Loucy (cell line): Measurements from ENCODE around the gene ALCAM.

Source experiments
- H2AFZ ChIP-seq: fragments of 200-600 bp; sonication (generic); 2 replicates; pipeline ENCODE4 v1.6.0; 2016; ENCODE audit warnings: antibody characterized with exemption, mild to moderate bottlenecking, low read length, moderate library complexity
- H3F3A ChIP-seq: fragments of 200-600 bp; 2 replicates; pipeline ENCODE4 v1.6.0; 2016; ENCODE audit warnings: antibody characterized with exemption, low read depth, mild to moderate bottlenecking
- H3K27me3 ChIP-seq: fragments of 200-600 bp; sonication (generic); 2 replicates; pipeline ENCODE4 v1.6.1; 2014; ENCODE audit warnings: low read length, mild to moderate bottlenecking; ENCODE audit not compliant: insufficient read depth, poor library complexity, severe bottlenecking
- H3K36me3 ChIP-seq: fragments of 200-600 bp; sonication (generic); 2 replicates; pipeline ENCODE4 v1.6.1; 2016; ENCODE audit warnings: low read length; ENCODE audit not compliant: insufficient read depth
- H3K4me1 ChIP-seq: fragments of 200-600 bp; sonication (generic); 2 replicates; pipeline ENCODE4 v1.5.1; 2014; ENCODE audit warnings: low read length, mild to moderate bottlenecking; ENCODE audit not compliant: insufficient read depth, poor library complexity, severe bottlenecking
- H3K4me2 ChIP-seq: fragments of 200-600 bp; sonication (generic); 2 replicates; pipeline ENCODE4 v1.6.0; 2014; ENCODE audit warnings: antibody characterized with exemption, low read length, low read depth, mild to moderate bottlenecking; ENCODE audit not compliant: poor library complexity, severe bottlenecking
- H3K4me3 ChIP-seq: fragments of 200-600 bp; sonication (generic); 2 replicates; pipeline ENCODE4 v1.5.1; 2014; ENCODE audit warnings: low read length, mild to moderate bottlenecking, mixed read lengths; ENCODE audit not compliant: poor library complexity, severe bottlenecking
- H3K79me2 ChIP-seq: fragments of 200-600 bp; sonication (generic); 2 replicates; pipeline ENCODE4 v1.6.1; 2014; ENCODE audit warnings: low read length; ENCODE audit not compliant: insufficient read depth
- H3K9ac ChIP-seq: fragments of 200-600 bp; sonication (generic); 2 replicates; pipeline ENCODE4 v1.6.0; 2014; ENCODE audit warnings: mild to moderate bottlenecking, low read depth, low read length, moderate library complexity; ENCODE audit not compliant: poor library complexity, severe bottlenecking
- H3K9me2 ChIP-seq: fragments of 200-600 bp; sonication (generic); replicated peaks from 2 replicates; pipeline ENCODE4 v1.6.1; 2016; ENCODE audit warnings: low read depth, low read length, mixed read lengths
- H3K9me3 ChIP-seq: fragments of 200-600 bp; sonication (generic); 2 replicates; pipeline ENCODE4 v1.6.1; 2014; ENCODE audit warnings: mild to moderate bottlenecking, antibody characterized with exemption, low read length, low read depth; ENCODE audit not compliant: insufficient read depth
- H4K20me1 ChIP-seq: fragments of 200-600 bp; sonication (generic); 2 replicates; pipeline ENCODE4 v1.6.0; 2014; ENCODE audit warnings: antibody characterized with exemption, low read length, mild to moderate bottlenecking; ENCODE audit not compliant: insufficient read depth, poor library complexity, severe bottlenecking
- EZH2phosphoT487 ChIP-seq: fragments of 200-600 bp; IDR thresholded peaks from 2 replicates; pipeline ENCODE4 v1.6.1; 2018; ENCODE audit warnings: antibody characterized with exemption, mild to moderate bottlenecking, moderate library complexity, borderline replicate concordance
- TF ChIP-seq, protein P1 (sequence below): fragments of 200-600 bp; sonication (generic); conservative IDR thresholded peaks from 2 replicates; pipeline ENCODE4 v1.5.1; 2014; ENCODE audit warnings: mild to moderate bottlenecking, antibody characterized with exemption, low read length

Gene ALCAM

DNA sequence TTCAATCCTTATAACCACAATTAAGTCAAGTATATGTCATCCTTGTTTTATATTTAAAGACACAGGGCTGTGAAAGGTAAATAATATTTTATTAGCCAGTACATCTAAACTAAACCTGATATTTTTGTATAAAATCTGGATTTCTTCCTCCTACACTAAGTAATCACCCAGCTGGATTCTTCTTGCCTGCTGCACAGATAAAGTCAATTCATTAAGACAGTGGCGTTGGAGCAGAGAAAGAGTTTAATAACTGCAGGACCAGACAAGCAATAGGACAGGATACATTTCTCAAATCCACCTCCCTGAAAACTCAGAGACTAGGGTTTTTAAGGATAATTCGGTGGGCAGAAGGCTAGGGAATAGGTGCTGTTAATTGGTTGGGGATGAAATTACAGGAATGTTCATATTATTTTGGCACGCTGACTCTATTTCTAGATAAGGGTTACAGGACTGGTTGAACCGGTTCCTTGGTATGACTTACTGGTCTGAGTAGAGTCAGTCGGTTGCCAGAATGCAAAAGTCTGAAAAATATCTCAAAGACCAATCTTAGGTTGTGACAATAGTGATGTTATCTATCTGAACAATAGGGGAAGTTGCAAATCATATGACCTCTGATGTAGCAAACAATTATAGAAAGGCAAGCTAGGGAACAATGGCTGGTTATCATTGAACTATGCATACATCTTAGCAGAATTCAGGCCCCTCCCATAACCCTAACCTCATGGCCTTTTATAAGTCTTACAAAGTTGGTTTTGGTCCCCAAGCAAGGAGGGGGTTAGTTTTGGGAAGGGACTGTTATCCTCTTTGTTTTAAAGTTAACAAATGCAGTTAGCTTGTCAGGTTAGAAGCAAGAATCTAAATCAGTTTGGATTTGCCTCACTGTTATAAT, 244.8 kb downstream of the ALCAM start:
- TF ChIP-seq EZH2phosphoT487, result no peak
- H3K4me1 ChIP-seq, result no peaks in the 10 kb centered on the region
- H3K4me3 ChIP-seq, result no peak overlapping the region
- H3F3A ChIP-seq, result no peaks in the 10 kb centered on the region
- no peak overlapping the region for H3K9ac ChIP-seq
- H4K20me1 ChIP-seq, result no peaks in the 10 kb centered on the region
- H3K36me3 ChIP-seq, result no peaks in the 10 kb centered on the region
- no peak overlapping the region for H3K4me2 ChIP-seq
- H3K79me2 ChIP-seq, result no peaks in the 10 kb centered on the region
- no peaks in the 10 kb centered on the region for H3K27me3 ChIP-seq
- no peak overlapping the region for H2AFZ ChIP-seq
- H3K9me2 ChIP-seq, result no peaks in the 10 kb centered on the region
- H3K9me3 ChIP-seq, result no peaks in the 10 kb centered on the region

DNA sequence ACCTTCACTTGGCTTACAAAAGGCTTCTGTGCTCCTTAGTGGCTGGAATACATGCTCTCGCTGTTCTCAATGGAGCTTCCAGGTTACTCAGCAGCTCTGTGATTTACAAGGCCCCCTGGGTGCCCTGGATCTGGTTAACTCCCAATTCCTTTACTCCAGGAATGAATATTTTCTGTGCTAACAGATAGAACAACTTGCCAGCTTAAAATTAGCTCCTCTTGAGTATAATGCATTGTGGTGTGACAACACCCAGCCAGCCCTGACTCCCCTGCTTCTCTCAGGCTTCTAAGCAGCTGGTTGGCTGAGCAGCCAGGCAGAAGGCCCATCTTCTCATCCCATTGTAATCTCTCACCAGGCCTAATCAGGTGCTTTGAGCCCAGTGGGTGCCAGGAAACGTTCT, 246.4 kb downstream of the ALCAM start:
- Histone ChIP-seq H3F3A (no peaks in the 10 kb centered on the region), H3K79me2 (no peaks in the 10 kb centered on the region), H3K36me3 (no peaks in the 10 kb centered on the region), H3K9me3 (no peaks in the 10 kb centered on the region), H3K27me3 (no peaks in the 10 kb centered on the region), H3K9ac (no peak overlapping the region), H3K4me1 (no peaks in the 10 kb centered on the region), H3K4me3 (no peak overlapping the region), H4K20me1 (no peaks in the 10 kb centered on the region), H2AFZ (no peak overlapping the region), H3K9me2 (no peaks in the 10 kb centered on the region), H3K4me2 (no peak overlapping the region)
- TF ChIP-seq EZH2phosphoT487, result no peak
- TF ChIP-seq, protein P1, sequence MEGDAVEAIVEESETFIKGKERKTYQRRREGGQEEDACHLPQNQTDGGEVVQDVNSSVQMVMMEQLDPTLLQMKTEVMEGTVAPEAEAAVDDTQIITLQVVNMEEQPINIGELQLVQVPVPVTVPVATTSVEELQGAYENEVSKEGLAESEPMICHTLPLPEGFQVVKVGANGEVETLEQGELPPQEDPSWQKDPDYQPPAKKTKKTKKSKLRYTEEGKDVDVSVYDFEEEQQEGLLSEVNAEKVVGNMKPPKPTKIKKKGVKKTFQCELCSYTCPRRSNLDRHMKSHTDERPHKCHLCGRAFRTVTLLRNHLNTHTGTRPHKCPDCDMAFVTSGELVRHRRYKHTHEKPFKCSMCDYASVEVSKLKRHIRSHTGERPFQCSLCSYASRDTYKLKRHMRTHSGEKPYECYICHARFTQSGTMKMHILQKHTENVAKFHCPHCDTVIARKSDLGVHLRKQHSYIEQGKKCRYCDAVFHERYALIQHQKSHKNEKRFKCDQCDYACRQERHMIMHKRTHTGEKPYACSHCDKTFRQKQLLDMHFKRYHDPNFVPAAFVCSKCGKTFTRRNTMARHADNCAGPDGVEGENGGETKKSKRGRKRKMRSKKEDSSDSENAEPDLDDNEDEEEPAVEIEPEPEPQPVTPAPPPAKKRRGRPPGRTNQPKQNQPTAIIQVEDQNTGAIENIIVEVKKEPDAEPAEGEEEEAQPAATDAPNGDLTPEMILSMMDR, result no peak

DNA sequence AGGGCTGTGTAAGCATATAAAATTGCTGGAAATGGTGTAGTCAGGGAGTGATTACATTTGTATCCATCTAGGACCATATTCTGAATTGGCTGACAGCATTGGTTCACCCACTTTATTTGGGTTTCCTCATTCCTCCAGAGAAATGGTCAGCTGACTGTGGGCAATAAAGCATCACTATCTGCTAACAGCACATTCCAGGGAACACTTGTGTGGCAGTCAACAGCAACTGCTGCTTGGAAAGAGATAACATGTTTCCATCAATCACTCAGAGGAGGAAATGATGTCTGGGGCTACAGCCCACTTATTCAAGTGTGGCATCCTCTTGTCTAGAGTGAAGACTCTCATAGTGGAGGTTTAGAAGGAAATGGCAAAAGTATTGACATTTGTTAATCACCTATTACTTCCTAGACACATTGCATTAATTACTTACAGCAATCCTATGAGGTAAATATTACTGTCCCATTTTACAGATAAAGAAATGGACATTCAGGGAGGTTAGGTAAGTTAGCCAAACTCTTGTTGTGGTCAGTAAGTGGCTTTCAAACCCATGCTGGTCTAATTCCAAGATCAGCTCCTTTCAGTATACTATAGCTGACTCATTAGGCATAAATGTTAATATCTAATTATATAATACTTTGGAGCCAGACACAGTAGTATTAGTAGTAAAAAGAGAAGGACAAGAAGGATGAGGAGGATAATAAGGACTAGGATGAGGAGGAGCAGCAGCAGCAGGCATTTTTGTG, 247.8 kb downstream of the ALCAM start:
- Histone ChIP-seq H3K9ac (no peak overlapping the region), H3K4me1 (no peaks in the 10 kb centered on the region), H3K4me3 (no peak overlapping the region), H3K79me2 (no peaks in the 10 kb centered on the region), H3F3A (no peaks in the 10 kb centered on the region), H4K20me1 (no peaks in the 10 kb centered on the region), H3K9me3 (no peaks in the 10 kb centered on the region), H3K27me3 (no peaks in the 10 kb centered on the region), H3K9me2 (no peaks in the 10 kb centered on the region), H3K4me2 (no peak overlapping the region), H2AFZ (no peak overlapping the region), H3K36me3 (no peaks in the 10 kb centered on the region)
- TF ChIP-seq EZH2phosphoT487, result no peak
- TF ChIP-seq, protein P1, result no peak
